Testis (tissue), 2 donors: ENCODE data around the gene IMPG2.

Source experiments
- CTCF ChIP-seq, 3 experiments: fragments of 450-650 bp in 2 of 3; fragments of 200-600 bp in 1 of 3; sonication (generic) in 1 of 3; IDR thresholded peaks; one replicate each; pipeline ENCODE4 v1.5.1; 2016 to 2019; ENCODE audit warnings: antibody characterized with exemption in 3 of 3, mild to moderate bottlenecking in 2 of 3, moderate library complexity in 1 of 3
- POLR2A ChIP-seq: fragments of 450-650 bp; IDR thresholded peaks from one replicate; pipeline ENCODE4 v1.6.1; 2017; ENCODE audit warnings: antibody characterized with exemption, mild to moderate bottlenecking, moderate library complexity

- no peak for TF ChIP-seq CTCF (IDR thresholded peaks at IDR 0.05)
- TF ChIP-seq POLR2A = no peak
Measured at GRCh38 chr3:101259485-101260341, 60.7 kb downstream of the IMPG2 start.
